Measurements from ENCODE around the gene MARK1. TPM values are rescaled to one million over a fixed set of nuclear protein-coding genes. Genes with fewer than 3 reads are reported as not detected.

MARK1 gene
- total RNA-seq, 1 experiment from 2014 or later, result 0.40 TPM

- no peaks in the 10 kb centered on the region for H4K20me1 ChIP-seq (ENCODE audit: low read length)
These were observed 182.4 kb downstream of the MARK1 start for GRCh38 chr1:220710333-220710732.

GRCh38 chr1:220711056-220711809 lies 183.3 kb downstream of the MARK1 start:
- H3K9me3 ChIP-seq (ENCODE audit: low read length), result no peaks in the 10 kb centered on the region
- intact Hi-C loops (cut with micrococcal nuclease), result no loop called here
- H3K4me2 ChIP-seq (ENCODE audit: low read length), result no peak overlapping the region
- TF ChIP-seq EZH2 (IDR thresholded peaks at IDR 0.05; ENCODE audit: low read length, unreplicated experiment) (no peak), EZH2phosphoT487 (IDR thresholded peaks at IDR 0.05; ENCODE audit: borderline replicate concordance, low read length) (no peak), CTCF (conservative IDR thresholded peaks at IDR 0.05; ENCODE audit: low read depth, low read length) (no peak)
- H3K9ac ChIP-seq (ENCODE audit: low read length), result no peak overlapping the region
- ChIA-PET CTCF (no interaction called here), POLR2A (ENCODE audit: unreplicated experiment) (no interaction called here)
- H3K79me2 ChIP-seq (ENCODE audit: low read length), result no peaks in the 10 kb centered on the region
- DNase-seq (no peak), ATAC-seq (no peak)
- H3K4me3 ChIP-seq (ENCODE audit: low read length), result no peak overlapping the region
- H4K20me1 ChIP-seq (ENCODE audit: low read length), result no peaks in the 10 kb centered on the region
- H3F3A ChIP-seq (ENCODE audit: low read length, unreplicated experiment), result no peaks in the 10 kb centered on the region
- no peak overlapping the region for H3K27ac ChIP-seq (ENCODE audit: low read length)
- H3K4me1 ChIP-seq (ENCODE audit: insufficient read depth, low read length), result no peaks in the 10 kb centered on the region
- H2AFZ ChIP-seq (ENCODE audit: low read length), result no peak overlapping the region
- BruUV-seq (replicated peaks), result no TSS peak
- H3K9me2 ChIP-seq (replicated peaks; ENCODE audit: low read length), result no peaks in the 10 kb centered on the region
- no peaks in the 10 kb centered on the region for H3K27me3 ChIP-seq (ENCODE audit: low read length)
- H3K36me3 ChIP-seq (ENCODE audit: low read depth, low read length), result no peaks in the 10 kb centered on the region

More at GRCh38 chr1:220710333-220710732, 182.4 kb downstream of the MARK1 start:
- BruUV-seq (replicated peaks), result no TSS peak
- Histone ChIP-seq H3F3A (ENCODE audit: low read length, unreplicated experiment) (no peaks in the 10 kb centered on the region), H3K9ac (ENCODE audit: low read length) (no peak overlapping the region), H3K79me2 (ENCODE audit: low read length) (no peaks in the 10 kb centered on the region), H3K9me2 (replicated peaks; ENCODE audit: low read length) (no peaks in the 10 kb centered on the region), H3K36me3 (ENCODE audit: low read depth, low read length) (no peaks in the 10 kb centered on the region), H2AFZ (ENCODE audit: low read length) (no peak overlapping the region), H3K4me2 (ENCODE audit: low read length) (no peak overlapping the region), H3K4me1 (ENCODE audit: insufficient read depth, low read length) (no peaks in the 10 kb centered on the region), H3K27ac (ENCODE audit: low read length) (no peak overlapping the region), H3K27me3 (ENCODE audit: low read length) (no peaks in the 10 kb centered on the region), H3K4me3 (ENCODE audit: low read length) (no peak overlapping the region), H3K9me3 (ENCODE audit: low read length) (no peaks in the 10 kb centered on the region)
- ChIA-PET CTCF (no interaction called here), POLR2A (ENCODE audit: unreplicated experiment) (no interaction called here)
- no peak for DNase-seq
- intact Hi-C loops (cut with micrococcal nuclease), result no loop called here
- TF ChIP-seq EZH2 (IDR thresholded peaks at IDR 0.05; ENCODE audit: low read length, unreplicated experiment) (no peak), CTCF (conservative IDR thresholded peaks at IDR 0.05; ENCODE audit: low read depth, low read length) (no peak), EZH2phosphoT487 (IDR thresholded peaks at IDR 0.05; ENCODE audit: borderline replicate concordance, low read length) (no peak)
- no peak for ATAC-seq

Other genes starting within 250 kb of the MARK1 start
- gene C1orf115, start 162.2 kb downstream of the MARK1 start, total RNA-seq (2014; rRNA removed), result 5.9 and 6.3 TPM in 2 replicates
- 13.3 and 17.7 TPM in 2 replicates for gene MTARC2, start 220.2 kb downstream of the MARK1 start, total RNA-seq (2014; rRNA removed)